Activated CD8-positive, alpha-beta T cell treated with anti-CD3 and anti-CD28 coated beads for 36 hours (primary cell): ENCODE results near the gene SORCS2. TPM values are rescaled to one million over a fixed set of nuclear protein-coding genes. Genes with fewer than 3 reads are reported as not detected.

ENCODE experiments used
- ATAC-seq: fragments of 200-7000 bp; cut with Tn5 transposase; one replicate; pipeline ENCODE4 v1.10.0; 2021; ENCODE audit warnings: mild to moderate bottlenecking, moderate library complexity
- CTCF ChIA-PET: fragments of 350-600 bp; sonication (Branson Sonifier 250); formaldehyde crosslinking; loops from one replicate; lab custom pipeline; 2021; ENCODE audit warnings: antibody characterized with exemption; lab: Charles Lee
- POLR2A ChIA-PET: fragments of 350-600 bp; sonication (Branson Sonifier 250); formaldehyde crosslinking; loops from one replicate; lab custom pipeline; 2021; ENCODE audit warnings: antibody characterized with exemption; lab: Charles Lee
- DNase-seq: peaks from one replicate; pipeline ENCODE4 v3.0.0-alpha.2; 2020
- H3K27ac Mint-ChIP-seq: one replicate; pipeline ENCODE4 v1.8.0; 2021; ENCODE audit warnings: mild to moderate bottlenecking, mixed read lengths
- H3K27me3 Mint-ChIP-seq: one replicate; pipeline ENCODE4 v1.8.0; 2021; ENCODE audit warnings: mixed read lengths
- H3K36me3 Mint-ChIP-seq: one replicate; pipeline ENCODE4 v1.8.0; 2021; ENCODE audit warnings: low read depth, mixed read lengths
- H3K4me1 Mint-ChIP-seq: one replicate; pipeline ENCODE4 v1.8.0; 2021; ENCODE audit warnings: low read depth, mixed read lengths
- H3K4me3 Mint-ChIP-seq: one replicate; pipeline ENCODE4 v1.8.0; 2021; ENCODE audit warnings: mild to moderate bottlenecking, moderate library complexity, mixed read lengths
- H3K9me3 Mint-ChIP-seq: one replicate; pipeline ENCODE4 v1.8.0; 2021; ENCODE audit warnings: mixed read lengths
- CTCF ChIP-seq: fragments of 200-600 bp; IDR thresholded peaks from one replicate; pipeline ENCODE4 v1.8.0; 2022; ENCODE audit warnings: antibody characterized with exemption, mild to moderate bottlenecking
- intact Hi-C: fragments of 100-400 bp; cut with micrococcal nuclease; formaldehyde crosslinking; loops from one replicate; pipeline ENCODE4 v1.10.0; 2022
- total RNA-seq, 2 experiments: library from RNA; stranded (reverse); gene quantifications; one replicate each; pipeline ENCODE4 v1.2.3, GENCODE V29; 2021

Gene SORCS2
- total RNA-seq, 2 experiments from 2014 or later = 0.05 TPM; not detected in 1

- ATAC-seq (no peak), DNase-seq (peak; percentile 27)
- POLR2A ChIA-PET = no interaction called here
- Mint-ChIP-seq H3K27me3 (no peaks in the 10 kb centered on the region), H3K27ac (no peak overlapping the region), H3K36me3 (no peaks in the 10 kb centered on the region), H3K9me3 (peaks cover 11% of the 10 kb centered on the region), H3K4me3 (no peak overlapping the region), H3K4me1 (no peaks in the 10 kb centered on the region)
- intact Hi-C loops = no loop called here
- CTCF ChIA-PET = interaction anchor here (1.2 to 3.0 kb wide), 2 partner anchors 44 to 97 kb away, joined by 3 to 10 read pairs; no protein-coding TSS in a partner anchor
- TF ChIP-seq CTCF = no peak
These were observed 46.1 kb downstream of the SORCS2 start for GRCh38 chr4:7238300-7238960.

GRCh38 chr4:7239101-7239820 lies 46.9 kb downstream of the SORCS2 start:
- no peaks in the 10 kb centered on the region for H3K27me3 Mint-ChIP-seq
- CTCF ChIA-PET = interaction anchor here (1.2 to 3.0 kb wide), 2 partner anchors 45 to 96 kb away, joined by 3 to 10 read pairs; no protein-coding TSS in a partner anchor
- ATAC-seq (no peak), DNase-seq (no peak)
- no peak for TF ChIP-seq CTCF
- no peaks in the 10 kb centered on the region for H3K4me1 Mint-ChIP-seq
- peaks cover 11% of the 10 kb centered on the region for H3K9me3 Mint-ChIP-seq
- H3K4me3 Mint-ChIP-seq = no peak overlapping the region
- POLR2A ChIA-PET = no interaction called here
- no peak overlapping the region for H3K27ac Mint-ChIP-seq
- no peaks in the 10 kb centered on the region for H3K36me3 Mint-ChIP-seq
- intact Hi-C loops = no loop called here

- Mint-ChIP-seq H3K4me1 (no peaks in the 10 kb centered on the region), H3K36me3 (no peaks in the 10 kb centered on the region), H3K27me3 (no peaks in the 10 kb centered on the region), H3K4me3 (no peak overlapping the region), H3K9me3 (peaks cover 11% of the 10 kb centered on the region), H3K27ac (no peak overlapping the region)
- ChIA-PET POLR2A (no interaction called here), CTCF (interaction anchor here (3.0 kb wide), 1 partner anchor 96 kb away, joined by 10 read pairs; no protein-coding TSS in a partner anchor)
- DNase-seq = no peak
- intact Hi-C loops = no loop called here
- TF ChIP-seq CTCF = no peak
- ATAC-seq = no peak
These were observed 47.5 kb downstream of the SORCS2 start for GRCh38 chr4:7239844-7240243.

GRCh38 chr4:7240306-7240705 lies 48.0 kb downstream of the SORCS2 start:
- H3K27ac Mint-ChIP-seq = no peak overlapping the region
- ATAC-seq = no peak
- TF ChIP-seq CTCF = no peak
- intact Hi-C loops = no loop called here
- H3K9me3 Mint-ChIP-seq = peaks cover 11% of the 10 kb centered on the region
- no peaks in the 10 kb centered on the region for H3K36me3 Mint-ChIP-seq
- no peak overlapping the region for H3K4me3 Mint-ChIP-seq
- no peak for DNase-seq
- H3K4me1 Mint-ChIP-seq = no peaks in the 10 kb centered on the region
- ChIA-PET CTCF (interaction anchor here (3.0 kb wide), 1 partner anchor 95 kb away, joined by 10 read pairs; no protein-coding TSS in a partner anchor), POLR2A (no interaction called here)
- no peaks in the 10 kb centered on the region for H3K27me3 Mint-ChIP-seq

- intact Hi-C loops = no loop called here
- POLR2A ChIA-PET = no interaction called here
- no peak overlapping the region for H3K4me3 Mint-ChIP-seq
- no peak for ATAC-seq
- peaks cover 11% of the 10 kb centered on the region for H3K9me3 Mint-ChIP-seq
- DNase-seq = no peak
- no peak overlapping the region for H3K27ac Mint-ChIP-seq
- no peaks in the 10 kb centered on the region for H3K27me3 Mint-ChIP-seq
- no peak for TF ChIP-seq CTCF
- no peaks in the 10 kb centered on the region for H3K4me1 Mint-ChIP-seq
- CTCF ChIA-PET = no interaction called here
- H3K36me3 Mint-ChIP-seq = no peaks in the 10 kb centered on the region
These were observed 49.3 kb downstream of the SORCS2 start for GRCh38 chr4:7241597-7242125.
